GM19099 (cell line): ENCODE results near the gene OR14A16.

Experiments used
- POLR2A ChIP-seq: IDR thresholded peaks from 3 replicates; pipeline ENCODE4 v1.6.1; 2011; ENCODE audit warnings: low read depth; ENCODE audit not compliant: insufficient read length; ENCODE audit errors: extremely low read depth

The OR14A16 gene

GRCh38 chr1:247824023-247824422 is at the start of gene OR14A16:
Gene OR14A16 (minus strand): TSS chr1:247824119. CDS start chr1:247815729, 8,390 bp downstream.
- TF ChIP-seq POLR2A: no peak

GRCh38 chr1:247865416-247865815 is 41.5 kb upstream of the OR14A16 start:
- no peak for TF ChIP-seq POLR2A

- no peak for TF ChIP-seq POLR2A
These were observed 40.7 kb upstream of the OR14A16 start for GRCh38 chr1:247864644-247865043.

GRCh38 chr1:247862756-247863155 is 38.8 kb upstream of the OR14A16 start:
- TF ChIP-seq POLR2A: no peak

GRCh38 chr1:247857985-247858619 is 34.2 kb upstream of the OR14A16 start:
- no peak for TF ChIP-seq POLR2A

GRCh38 chr1:247857069-247857984 is 33.4 kb upstream of the OR14A16 start, which contains the start of gene TRIM58:
Gene TRIM58 (plus strand): TSS chr1:247857187. CDS start chr1:247857247, 60 bp downstream.
- no peak for TF ChIP-seq POLR2A

- TF ChIP-seq POLR2A: no peak
These were observed 32.0 kb upstream of the OR14A16 start for GRCh38 chr1:247855911-247856310.

GRCh38 chr1:247854899-247855545 is 31.1 kb upstream of the OR14A16 start:
- TF ChIP-seq POLR2A: no peak

GRCh38 chr1:247849616-247850015 is 25.7 kb upstream of the OR14A16 start:
- TF ChIP-seq POLR2A: no peak

GRCh38 chr1:247848346-247848745 is 24.4 kb upstream of the OR14A16 start:
- no peak for TF ChIP-seq POLR2A

- TF ChIP-seq POLR2A: no peak
These were observed 21.7 kb upstream of the OR14A16 start for GRCh38 chr1:247845693-247846017.

GRCh38 chr1:247845011-247845692 is 21.2 kb upstream of the OR14A16 start:
- no peak for TF ChIP-seq POLR2A

- TF ChIP-seq POLR2A: no peak
These were observed 19.5 kb upstream of the OR14A16 start for GRCh38 chr1:247843411-247843810.

GRCh38 chr1:247841796-247842195 is 17.9 kb upstream of the OR14A16 start, which contains the start of gene OR11L1:
Gene OR11L1 (minus strand): TSS chr1:247841896. CDS start chr1:247841896, 0 bp downstream.
- TF ChIP-seq POLR2A: no peak

GRCh38 chr1:247840818-247841217 is 16.9 kb upstream of the OR14A16 start:
- TF ChIP-seq POLR2A: no peak

- no peak for TF ChIP-seq POLR2A
These were observed 9.7 kb upstream of the OR14A16 start for GRCh38 chr1:247833601-247834000.

- TF ChIP-seq POLR2A: no peak
These were observed 5.7 kb upstream of the OR14A16 start for GRCh38 chr1:247829656-247830055.
